Lower leg skin (tissue), 3 donors: ENCODE results near the gene NDUFB5.
"Not testable (repeated sequence)": the region's sequence is repeated elsewhere in the genome, so short reads cannot be mapped to it uniquely, and the experiment has no call there.

ENCODE experiments used
- CTCF ChIP-seq, 3 donors: fragments of 450-650 bp; IDR thresholded peaks; one replicate each; pipeline ENCODE4 v1.5.1; 2016; ENCODE audit warnings: antibody characterized with exemption in 3 of 3, mild to moderate bottlenecking in 3 of 3, moderate library complexity in 2 of 3
- POLR2A ChIP-seq, 2 donors: fragments of 450-650 bp; IDR thresholded peaks; one replicate each; pipeline ENCODE4 v1.6.1; 2016 to 2017; ENCODE audit warnings: antibody characterized with exemption in 2 of 2, mild to moderate bottlenecking in 1 of 2, moderate library complexity in 1 of 2

GRCh38 chr3:179643837-179644236 is 39.2 kb downstream of the NDUFB5 start:
- TF ChIP-seq CTCF, POLR2A (IDR thresholded peaks at IDR 0.05): not testable (repeated sequence)
